ENCODE results near the gene HENMT1. TPM values are rescaled to one million over a fixed set of nuclear protein-coding genes. Genes with fewer than 3 reads are reported as not detected.

HENMT1 gene
- polyA plus RNA-seq, 1 experiment: 2.2 TPM

- peaks cover 12% of the 10 kb centered on the region for H3K36me3 ChIP-seq (ENCODE audit: control insufficient read depth, insufficient read depth, low read length)
- no peak overlapping the region for H3K4me3 ChIP-seq (ENCODE audit: low read depth, low read length)
- no peak for TF ChIP-seq CTCF (IDR thresholded peaks at IDR 0.05; ENCODE audit: insufficient read depth, low read depth, low read length)
- CTCF ChIA-PET: no interaction called here
- H3K27me3 ChIP-seq (ENCODE audit: control insufficient read depth, insufficient read depth, low read length): no peaks in the 10 kb centered on the region
- DNase-seq (ENCODE audit: low read depth): no peak
- POLR2A ChIA-PET: no interaction called here
Measured at GRCh38 chr1:108701176-108701849, 40.4 kb upstream of the HENMT1 start.

- no peak for TF ChIP-seq CTCF (IDR thresholded peaks at IDR 0.05; ENCODE audit: insufficient read depth, low read depth, low read length)
- ChIA-PET POLR2A (no interaction called here), CTCF (no interaction called here)
- no peak overlapping the region for H3K4me3 ChIP-seq (ENCODE audit: low read depth, low read length)
- DNase-seq (ENCODE audit: low read depth): no peak
- H3K36me3 ChIP-seq (ENCODE audit: control insufficient read depth, insufficient read depth, low read length): peaks cover 12% of the 10 kb centered on the region
- H3K27me3 ChIP-seq (ENCODE audit: control insufficient read depth, insufficient read depth, low read length): no peaks in the 10 kb centered on the region
Measured at GRCh38 chr1:108699375-108700332, 38.8 kb upstream of the HENMT1 start.

GRCh38 chr1:108695535-108695934, 34.6 kb upstream of the HENMT1 start:
- peaks cover 12% of the 10 kb centered on the region for H3K36me3 ChIP-seq (ENCODE audit: control insufficient read depth, insufficient read depth, low read length)
- ChIA-PET CTCF (no interaction called here), POLR2A (no interaction called here)
- TF ChIP-seq CTCF (IDR thresholded peaks at IDR 0.05; ENCODE audit: insufficient read depth, low read depth, low read length): no peak
- no peaks in the 10 kb centered on the region for H3K27me3 ChIP-seq (ENCODE audit: control insufficient read depth, insufficient read depth, low read length)
- H3K4me3 ChIP-seq (ENCODE audit: low read depth, low read length): no peak overlapping the region
- DNase-seq (ENCODE audit: low read depth): no peak

- DNase-seq (ENCODE audit: low read depth): no peak
- no peaks in the 10 kb centered on the region for H3K27me3 ChIP-seq (ENCODE audit: control insufficient read depth, insufficient read depth, low read length)
- POLR2A ChIA-PET: interaction anchor here (0.5 to 1.0 kb wide), 3 partner anchors 19 to 204 kb away, joined by 4 to 15 read pairs (median 4); partner anchors contain the start of gene STXBP3
- CTCF ChIA-PET: interaction anchor here (0.7 to 1.5 kb wide), 10 partner anchors 10 to 206 kb away, joined by 3 to 6 read pairs (median 4); partner anchors contain the start of gene EEIG2
- peak; percentile 27; the same call in 1 of the 2 replicates for TF ChIP-seq CTCF (IDR thresholded peaks at IDR 0.05; ENCODE audit: insufficient read depth, low read depth, low read length)
- H3K36me3 ChIP-seq (ENCODE audit: control insufficient read depth, insufficient read depth, low read length): peaks cover 5% of the 10 kb centered on the region
- H3K4me3 ChIP-seq (ENCODE audit: low read depth, low read length): peak overlapping the region; percentile 66
Measured at GRCh38 chr1:108692724-108693655, 32.1 kb upstream of the HENMT1 start.

Data from BJ (cell line).